B cell (primary cell): ENCODE results near the gene GFI1B.

Experiments
- CTCF ChIP-seq: fragments of 200-600 bp; IDR thresholded peaks from one replicate; pipeline ENCODE4 v1.8.0; 2022; ENCODE audit warnings: antibody characterized with exemption, mild to moderate bottlenecking
- EZH2 ChIP-seq: IDR thresholded peaks from 2 replicates; pipeline ENCODE4 v1.6.1; 2012; ENCODE audit warnings: borderline replicate concordance, low read depth, mild to moderate bottlenecking, moderate library complexity, low read length; ENCODE audit not compliant: insufficient read depth, poor library complexity, severe bottlenecking

GRCh38 chr9:133023117-133023890, 44.8 kb downstream of the GFI1B start:
- no peak for TF ChIP-seq CTCF
- TF ChIP-seq EZH2 = no peak
